Right cardiac atrium (tissue), 5 donors: ENCODE data around the gene SLC22A7. TPM values are rescaled to one million over a fixed set of nuclear protein-coding genes. Genes with fewer than 3 reads are reported as not detected.
A peak's percentile ranks its signal among the peaks of the same experiment; 100 is the strongest.

Source experiments
- ATAC-seq, 2 donors: fragments of 200-7000 bp; cut with Tn5 transposase; one replicate each; pipeline versions ENCODE4 v1.8.0 to v1.9.1; 2020; ENCODE audit warnings: moderate library complexity in 2 of 2, mild to moderate bottlenecking in 1 of 2
- DNase-seq, 3 donors: peaks; one replicate each; pipeline ENCODE4 v3.0.0-alpha.2; 2020
- H3K27ac ChIP-seq: one replicate; pipeline ENCODE4 v1.5.1; 2013; ENCODE audit warnings: mild to moderate bottlenecking, low read length, control low read depth, moderate library complexity
- H3K27me3 ChIP-seq: one replicate; pipeline ENCODE4 v1.6.1; 2013; ENCODE audit not compliant: control insufficient read depth, insufficient read depth
- H3K4me1 ChIP-seq: one replicate; pipeline ENCODE4 v1.6.1; 2013; ENCODE audit warnings: low read length; ENCODE audit not compliant: control insufficient read depth, insufficient read depth
- H3K4me3 ChIP-seq: one replicate; pipeline ENCODE4 v1.5.1; 2013; ENCODE audit warnings: low read length, control low read depth
- H3K9me3 ChIP-seq: one replicate; pipeline ENCODE4 v1.6.1; 2013; ENCODE audit warnings: low read length; ENCODE audit not compliant: control insufficient read depth
- WGBS: extraction: QIAGEN DNeasy Blood & Tissue Kit; methylation state at CpG from one replicate; pipeline ENCODE4 v1.1.7; 2013; 5-methylcytosine and 5-hydroxymethylcytosine counted together
- intact Hi-C, 4 donors: fragments of 100-400 bp; cut with DNase I; formaldehyde crosslinking; loops; one replicate each; pipeline versions ENCODE4 v1.11.0 to v1.14.0; 2022 to 2023
- polyA plus RNA-seq: library from polyadenylated mRNA; stranded (reverse); fragments of 200-250 nt; gene quantifications from one replicate; pipeline ENCODE4 v1.2.3, GENCODE V29; 2013
- total RNA-seq, 4 donors: library from RNA; stranded (reverse); fragmentation: NEBNext Ultra II Directional; extraction: Animal tissue kit (Norgen Biotek cat#: 25700); gene quantifications; one replicate each; pipeline ENCODE4 v1.2.1, GENCODE V29; 2021
- donor health status: healthy with polysubstance abuse.
- donor health status: DM: no; HTN: yes; CAD: no.
- donor health status: DM: no; HTN: no; CAD: no.
- donor health status: DM: no; HTN: yes; CAD: no; lungs with severe emphysema.
- donor health status: DM: yes; HTN: yes; CAD: no.

The SLC22A7 gene
- total and polyA plus RNA-seq, 5 donors, result not detected

DNA sequence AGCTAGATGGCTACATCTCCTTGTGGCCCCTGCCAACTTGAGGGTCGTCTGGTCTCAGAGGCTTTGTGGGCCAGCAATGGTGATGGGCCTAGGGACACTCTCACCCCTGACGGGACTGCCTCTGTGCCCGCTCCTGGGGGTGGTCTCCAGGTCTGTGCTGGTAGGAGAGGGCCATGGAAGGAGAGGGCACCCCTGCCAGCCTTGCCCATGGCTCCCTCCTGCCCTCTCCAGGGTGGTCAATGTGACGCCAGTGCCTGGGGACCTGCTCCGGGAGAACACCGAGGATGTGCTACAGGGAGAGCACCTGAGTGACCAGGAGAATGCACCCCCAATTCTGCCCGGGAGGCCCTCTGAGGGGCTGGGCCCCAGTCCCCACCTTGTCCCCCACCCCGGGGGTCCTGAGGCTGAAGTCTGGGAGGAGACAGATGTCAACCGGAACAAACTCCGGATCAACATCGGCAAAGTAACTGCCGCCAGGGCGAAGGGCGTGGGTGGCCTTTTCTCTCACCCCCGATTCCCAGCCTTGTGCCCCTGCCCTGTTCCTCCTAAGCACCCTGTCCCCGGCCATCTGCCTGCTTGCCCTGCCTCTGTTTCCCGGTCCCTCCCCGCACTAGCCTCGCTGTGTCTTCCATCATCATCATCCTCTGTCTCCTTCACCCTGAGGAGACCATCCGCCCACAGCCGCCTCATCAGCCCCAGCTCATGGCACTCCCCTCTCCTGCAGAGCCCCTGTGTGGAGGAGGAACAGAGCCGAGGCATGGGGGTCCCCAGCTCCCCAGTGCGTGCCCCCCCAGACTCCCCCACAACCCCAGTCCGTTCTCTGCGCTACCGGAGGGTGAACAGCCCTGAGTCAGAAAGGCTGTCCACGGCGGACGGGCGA, 39.0 kb upstream of the SLC22A7 start:
- no peak for ATAC-seq
- Histone ChIP-seq H3K4me3 (no peak overlapping the region), H3K27me3 (no peaks in the 10 kb centered on the region), H3K9me3 (no peaks in the 10 kb centered on the region), H3K27ac (no peak overlapping the region), H3K4me1 (no peaks in the 10 kb centered on the region)
- intact Hi-C loops, result no loop called here
- WGBS, result 91% methylated on average over 30 of the region's 30 CpGs
- peak in 1 of 3 donors; percentile 20 for DNase-seq

DNA sequence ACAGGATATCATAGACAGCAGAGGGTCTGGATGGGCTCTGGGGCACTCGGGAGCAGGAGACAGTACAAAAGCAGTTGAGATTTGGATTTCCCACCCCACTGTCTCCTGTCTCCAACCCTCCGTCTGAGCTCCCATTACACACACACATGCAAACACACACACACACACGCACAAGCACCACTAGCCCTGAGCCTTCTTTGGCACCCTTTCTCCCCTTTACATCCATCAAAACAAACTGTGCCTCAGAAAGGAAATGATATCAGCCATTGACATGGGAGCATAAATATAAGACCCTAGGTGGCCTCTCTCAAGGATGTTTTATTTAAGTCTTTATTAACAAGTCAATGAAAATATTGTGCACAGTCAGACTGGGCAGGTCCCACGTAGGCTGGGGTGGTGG, 37.3 kb upstream of the SLC22A7 start:
- DNase-seq (no peak), ATAC-seq (no peak)
- 69% methylated on average over 4 of the region's 4 CpGs for WGBS
- no peak overlapping the region for H3K4me3 ChIP-seq
- H3K4me1 ChIP-seq, result no peaks in the 10 kb centered on the region
- no peak overlapping the region for H3K27ac ChIP-seq
- intact Hi-C loops, result loop anchor here (5.0 to 10.0 kb wide), 3 partner anchors 74 to 244 kb away; no protein-coding TSS in a partner anchor
- no peaks in the 10 kb centered on the region for H3K9me3 ChIP-seq
- no peaks in the 10 kb centered on the region for H3K27me3 ChIP-seq

DNA sequence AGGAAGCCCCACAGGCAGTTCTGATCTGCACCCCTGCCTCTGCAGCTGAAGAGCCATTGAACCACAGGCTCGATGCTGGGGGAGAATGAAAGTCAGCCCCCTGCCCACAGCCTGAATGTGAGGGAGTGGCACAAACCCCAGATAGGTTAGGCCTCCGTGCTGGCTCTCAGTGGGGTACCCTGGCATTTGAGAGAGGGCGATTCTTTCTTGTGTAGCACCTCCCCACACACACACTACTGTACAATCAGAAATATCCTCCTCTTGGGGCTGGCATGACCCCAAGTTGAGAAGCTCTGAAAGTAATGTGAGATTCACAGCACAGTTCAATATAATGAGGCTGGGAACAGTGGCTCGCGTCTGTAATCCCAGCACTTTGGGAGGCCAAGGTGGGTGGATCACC, 36.9 kb upstream of the SLC22A7 start:
- Histone ChIP-seq H3K9me3 (no peaks in the 10 kb centered on the region), H3K27me3 (no peaks in the 10 kb centered on the region), H3K4me1 (no peaks in the 10 kb centered on the region), H3K27ac (no peak overlapping the region), H3K4me3 (no peak overlapping the region)
- no peak for ATAC-seq
- intact Hi-C loops, result loop anchor here (5.0 to 10.0 kb wide), 3 partner anchors 74 to 244 kb away; no protein-coding TSS in a partner anchor
- 80% methylated on average over 5 of the region's 5 CpGs for WGBS
- no peak for DNase-seq

DNA sequence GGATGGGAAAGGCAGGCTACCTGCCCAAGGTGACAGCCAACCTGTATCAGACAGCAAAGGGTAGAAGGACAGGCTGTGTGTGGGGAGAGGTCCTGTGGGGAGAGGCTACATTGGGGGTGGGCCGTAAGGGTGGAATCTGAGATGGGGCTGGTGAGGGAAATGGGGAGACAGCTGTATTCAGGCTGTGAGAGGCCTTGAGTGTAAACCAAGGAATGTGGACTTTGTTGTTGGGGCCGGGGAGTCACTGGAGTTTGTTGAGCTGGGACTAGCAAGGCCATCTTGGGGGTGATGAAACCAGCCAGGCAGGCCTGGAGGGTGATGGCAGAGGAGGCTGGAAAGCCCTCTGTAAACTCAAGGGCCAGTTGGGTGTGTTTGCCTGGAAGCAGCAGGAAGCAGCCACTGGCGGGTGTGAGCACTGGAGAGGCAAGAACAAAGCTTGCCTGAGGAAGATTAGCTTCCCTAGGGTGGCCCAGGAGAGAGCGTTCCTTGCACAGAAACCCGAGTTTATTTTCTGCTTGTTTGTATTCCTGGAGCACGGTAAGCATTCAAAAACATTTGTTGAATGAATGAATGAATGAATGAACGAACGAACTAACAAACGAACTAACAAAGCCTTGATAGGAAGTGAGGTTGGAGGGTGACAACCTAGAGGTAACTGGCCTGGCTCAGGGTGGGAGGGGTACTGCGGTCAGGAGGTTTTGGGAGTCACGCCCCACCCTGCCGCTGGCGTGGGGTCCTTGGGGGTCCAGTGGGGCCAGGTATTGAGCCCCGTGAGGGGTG, 35.9 kb upstream of the SLC22A7 start:
- H3K4me1 ChIP-seq, result peaks cover 1% of the 10 kb centered on the region
- intact Hi-C loops, result loop anchor here (5.0 to 10.0 kb wide), 3 partner anchors 73 to 243 kb away; no protein-coding TSS in a partner anchor
- H3K4me3 ChIP-seq, result no peak overlapping the region
- DNase-seq, result no peak
- H3K9me3 ChIP-seq, result no peaks in the 10 kb centered on the region
- H3K27me3 ChIP-seq, result no peaks in the 10 kb centered on the region
- WGBS, result 81% methylated on average over 14 of the region's 14 CpGs
- no peak for ATAC-seq
- no peak overlapping the region for H3K27ac ChIP-seq

DNA sequence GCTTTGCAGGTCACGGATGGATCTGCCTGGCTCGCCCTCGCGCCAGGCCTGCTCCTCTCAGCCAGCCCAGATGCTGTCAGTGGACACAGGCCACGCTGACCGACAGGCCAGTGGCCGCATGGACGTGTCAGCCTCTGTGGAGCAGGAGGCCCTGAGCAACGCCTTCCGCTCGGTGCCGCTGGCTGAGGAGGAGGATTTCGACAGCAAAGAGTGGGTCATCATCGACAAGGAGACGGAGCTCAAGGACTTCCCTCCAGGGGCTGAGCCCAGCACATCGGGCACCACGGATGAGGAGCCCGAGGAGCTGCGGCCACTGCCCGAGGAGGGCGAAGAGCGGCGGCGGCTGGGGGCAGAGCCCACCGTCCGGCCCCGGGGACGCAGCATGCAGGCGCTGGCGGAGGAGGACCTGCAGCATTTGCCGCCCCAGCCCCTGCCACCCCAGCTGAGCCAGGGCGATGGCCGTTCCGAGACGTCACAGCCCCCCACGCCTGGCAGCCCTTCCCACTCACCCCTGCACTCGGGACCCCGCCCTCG, 35.2 kb upstream of the SLC22A7 start:
- intact Hi-C loops, result loop anchor here (5.0 to 10.0 kb wide), 3 partner anchors 72 to 242 kb away; no protein-coding TSS in a partner anchor
- Histone ChIP-seq H3K4me3 (no peak overlapping the region), H3K9me3 (no peaks in the 10 kb centered on the region), H3K27ac (no peak overlapping the region), H3K4me1 (peaks cover 3% of the 10 kb centered on the region), H3K27me3 (no peaks in the 10 kb centered on the region)
- DNase-seq (peak in 1 of 3 donors; percentile 43), ATAC-seq (no peak)
- 88% methylated on average over 39 of the region's 39 CpGs for WGBS

DNA sequence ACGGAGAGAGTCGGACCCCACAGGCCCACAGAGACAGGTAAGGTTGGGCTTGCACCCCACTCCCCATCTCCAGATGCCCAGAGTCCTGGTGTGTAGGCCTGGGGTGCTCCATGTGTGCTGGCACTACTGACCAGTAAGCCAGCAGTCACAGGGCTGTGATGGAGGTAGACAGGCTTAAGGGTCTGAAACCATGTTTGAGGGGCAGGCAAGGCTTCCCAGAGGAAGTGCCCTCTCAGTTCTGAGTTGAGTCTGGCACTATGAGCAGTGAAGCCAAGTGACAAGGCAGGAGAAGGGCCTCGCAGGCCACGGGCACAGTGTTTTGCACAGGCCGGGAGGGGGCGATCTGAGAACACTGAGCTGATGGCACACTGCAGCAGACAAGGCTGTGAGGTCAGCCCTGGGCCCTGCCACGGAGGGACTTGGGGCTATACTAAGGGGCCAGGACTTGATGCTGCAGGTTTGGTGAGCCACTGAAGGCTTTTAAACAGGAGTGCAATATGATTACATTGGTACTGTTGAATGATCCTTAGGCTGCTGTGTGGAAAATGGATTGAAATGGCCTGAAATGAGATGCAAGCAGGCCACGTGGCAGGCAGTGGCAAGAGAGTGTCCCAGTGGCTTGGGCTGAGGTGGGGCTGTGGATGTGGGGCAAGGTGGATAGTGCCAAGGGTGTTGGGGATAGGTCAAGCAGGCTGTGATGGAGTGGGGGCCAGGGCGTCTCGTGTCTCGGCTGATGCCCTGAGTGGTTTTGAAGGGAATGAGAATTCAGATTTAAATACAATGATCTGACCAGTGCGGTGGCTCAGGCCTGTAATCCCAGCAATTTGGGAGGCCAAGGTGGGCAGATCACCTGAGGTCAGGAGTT, 34.5 kb upstream of the SLC22A7 start:
- no peak overlapping the region for H3K27ac ChIP-seq
- H3K27me3 ChIP-seq, result no peaks in the 10 kb centered on the region
- ATAC-seq (peak; percentile 79 to 82), DNase-seq (peak; percentile 73 to 90 (median 87))
- 50% methylated on average over 12 of the region's 12 CpGs for WGBS
- H3K4me3 ChIP-seq, result no peak overlapping the region
- H3K4me1 ChIP-seq, result peaks cover 8% of the 10 kb centered on the region
- intact Hi-C loops, result loop anchor here (5.0 to 10.0 kb wide), 3 partner anchors 71 to 241 kb away; no protein-coding TSS in a partner anchor
- H3K9me3 ChIP-seq, result no peaks in the 10 kb centered on the region

DNA sequence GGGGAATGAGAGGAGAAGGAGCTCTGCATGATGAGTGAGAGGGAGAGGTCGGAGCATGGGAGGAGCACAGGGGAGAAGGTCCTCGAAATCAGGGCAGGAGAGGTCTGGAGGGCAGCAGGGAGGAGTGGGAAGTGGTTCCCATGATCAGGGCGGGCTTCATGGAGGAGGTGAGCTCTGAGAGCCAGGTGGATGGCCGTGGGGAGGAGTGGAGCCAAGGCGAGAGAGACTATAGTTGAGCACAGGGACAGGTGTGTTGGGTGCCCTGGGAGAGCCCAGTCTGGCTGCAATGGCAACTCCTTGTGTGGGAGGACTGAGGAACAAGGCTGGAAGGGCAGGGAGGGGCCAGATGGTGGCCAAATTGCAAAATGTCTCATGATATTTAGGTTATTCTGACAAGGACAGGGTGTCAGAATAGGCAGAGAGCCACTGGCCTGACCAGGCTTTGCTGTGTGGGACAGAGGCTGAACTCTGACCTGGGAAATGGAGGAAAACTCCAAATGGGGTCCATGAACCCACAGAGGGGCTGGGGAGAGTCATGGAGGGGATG, 33.4 kb upstream of the SLC22A7 start:
- Histone ChIP-seq H3K4me3 (no peak overlapping the region), H3K27ac (no peak overlapping the region), H3K9me3 (no peaks in the 10 kb centered on the region), H3K4me1 (peaks cover 13% of the 10 kb centered on the region), H3K27me3 (no peaks in the 10 kb centered on the region)
- intact Hi-C loops, result loop anchor here (5.0 to 10.0 kb wide), 4 partner anchors 63 to 240 kb away; no protein-coding TSS in a partner anchor
- 86% methylated on average over 5 of the region's 5 CpGs for WGBS
- DNase-seq (peak in 2 of 3 donors; percentile 27 to 29), ATAC-seq (no peak)

DNA sequence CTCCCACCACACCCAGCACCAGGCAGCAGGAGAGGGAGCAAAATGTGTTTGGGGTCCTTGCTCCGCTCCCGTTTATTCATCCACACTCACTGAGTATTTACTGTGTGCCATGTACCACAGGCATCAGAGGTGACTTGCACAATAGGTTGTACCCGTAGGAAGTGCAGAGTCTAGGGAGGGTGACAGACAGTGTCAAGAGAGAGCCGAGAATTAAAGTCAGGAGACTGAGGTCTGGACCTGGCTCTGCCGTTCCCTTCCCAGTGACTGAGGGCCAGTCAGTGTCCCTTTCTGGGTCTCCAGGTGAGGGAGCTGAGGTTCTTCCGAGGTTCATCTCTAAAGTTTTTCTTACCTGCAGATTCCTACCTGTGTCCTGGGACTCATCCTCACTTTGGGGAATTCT, 32.5 kb upstream of the SLC22A7 start:
- no peaks in the 10 kb centered on the region for H3K9me3 ChIP-seq
- intact Hi-C loops, result loop anchor here (5.0 to 10.0 kb wide), 3 partner anchors 62 to 239 kb away; no protein-coding TSS in a partner anchor

DNA sequence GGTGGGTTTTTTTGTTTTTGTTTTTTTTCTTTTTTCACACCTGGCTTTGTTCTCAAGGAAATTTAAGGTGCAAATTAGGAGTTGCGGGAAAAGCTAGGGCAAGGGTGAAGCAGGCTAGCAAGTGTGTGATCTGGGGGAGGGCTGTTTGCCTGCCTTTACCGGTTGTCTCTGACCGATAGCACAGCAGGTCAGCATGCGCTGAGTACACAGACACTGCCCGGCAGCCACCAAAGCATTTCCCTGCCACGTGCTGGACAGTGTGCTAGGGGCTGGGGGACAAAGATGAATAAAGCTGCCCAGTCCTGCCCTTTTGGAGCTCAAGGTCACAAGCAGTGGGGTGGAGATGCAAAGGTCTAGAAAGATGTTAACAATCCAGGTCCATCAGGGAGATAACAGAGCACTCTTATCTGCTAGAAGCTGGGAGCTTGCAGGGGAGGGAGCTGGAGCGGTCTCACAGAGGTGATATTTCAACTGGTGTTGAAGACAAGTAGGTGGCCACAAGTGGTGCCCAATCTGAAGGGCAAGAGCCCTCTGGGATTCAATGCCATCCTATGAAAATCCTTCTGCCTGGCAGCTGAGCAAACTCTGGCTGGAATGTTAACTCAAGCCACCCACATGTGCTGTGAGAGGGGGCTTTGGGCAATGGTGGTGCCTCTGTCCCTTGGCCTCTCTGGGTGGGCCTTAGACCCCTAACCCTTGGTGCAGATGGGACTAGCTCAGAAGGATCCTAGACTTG, 30.3 kb upstream of the SLC22A7 start:
- H3K9me3 ChIP-seq, result no peaks in the 10 kb centered on the region
- peaks cover 13% of the 10 kb centered on the region for H3K4me1 ChIP-seq
- intact Hi-C loops, result loop anchor here (5.0 to 10.0 kb wide), 3 partner anchors 60 to 237 kb away; no protein-coding TSS in a partner anchor
- WGBS, result 57% methylated on average over 7 of the region's 7 CpGs
- no peaks in the 10 kb centered on the region for H3K27me3 ChIP-seq
- DNase-seq, result peak in 1 of 3 donors; percentile 60
- ATAC-seq, result peak; percentile 4 to 12
- no peak overlapping the region for H3K4me3 ChIP-seq
- peak overlapping the region; percentile 95 for H3K27ac ChIP-seq

More for the DNA sequence above, 32.5 kb upstream of the SLC22A7 start:
- WGBS, result 87% methylated on average over 6 of the region's 6 CpGs
- no peak overlapping the region for H3K27ac ChIP-seq
- peaks cover 13% of the 10 kb centered on the region for H3K4me1 ChIP-seq
- DNase-seq, result no peak
- H3K4me3 ChIP-seq, result no peak overlapping the region
- H3K27me3 ChIP-seq, result no peaks in the 10 kb centered on the region
- no peak for ATAC-seq
